Sigmoid colon (tissue), 7 donors: ENCODE measurements around the gene UBASH3A. TPM values are rescaled to one million over a fixed set of nuclear protein-coding genes. Genes with fewer than 3 reads are reported as not detected.

Experiments
- DNase-seq: peaks from one replicate; pipeline ENCODE4 v3.0.0-alpha.2; 2019
- H3K27ac ChIP-seq, 4 donors: fragments of 200-600 bp; sonication (generic); one replicate each; pipeline ENCODE4 v1.5.1; 2016 to 2019; ENCODE audit warnings: mild to moderate bottlenecking in 1 of 4
- H3K27me3 ChIP-seq, 3 donors: fragments of 200-600 bp; sonication (generic); one replicate each; pipeline ENCODE4 v1.5.1; 2019; ENCODE audit warnings: mild to moderate bottlenecking in 1 of 3
- H3K36me3 ChIP-seq, 4 donors: fragments of 200-600 bp; sonication (generic); one replicate each; pipeline ENCODE4 v1.5.1; 2016 to 2019
- H3K4me1 ChIP-seq, 4 donors: fragments of 200-600 bp; sonication (generic); one replicate each; pipeline ENCODE4 v1.5.1; 2017 to 2019
- H3K4me3 ChIP-seq, 4 donors: fragments of 200-600 bp; sonication (generic); one replicate each; pipeline ENCODE4 v1.5.1; 2017 to 2019; ENCODE audit warnings: mild to moderate bottlenecking in 2 of 4, moderate library complexity in 1 of 4
- H3K9me3 ChIP-seq, 4 donors: fragments of 200-600 bp in 3 of 4; sonication (generic) in 3 of 4; one replicate each; pipeline versions ENCODE4 v1.5.1 to v1.6.1; 2013 to 2019
- CTCF ChIP-seq, 4 experiments: fragments of 450-650 bp in 3 of 4; fragments of 200-600 bp in 1 of 4; IDR thresholded peaks; one replicate each; pipeline ENCODE4 v1.5.1; 2016 to 2019; ENCODE audit warnings: antibody characterized with exemption in 4 of 4, mild to moderate bottlenecking in 3 of 4, moderate library complexity in 2 of 4
- EP300 ChIP-seq, 4 donors: sonication (generic); formaldehyde crosslinking; IDR thresholded peaks; one replicate each; pipeline ENCODE4 v1.6.1; 2017; ENCODE audit warnings: antibody characterized with exemption in 4 of 4
- POLR2A ChIP-seq, 2 donors: fragments of 450-650 bp; IDR thresholded peaks; one replicate each; pipeline ENCODE4 v1.6.1; 2016; ENCODE audit warnings: antibody characterized with exemption in 2 of 2, mild to moderate bottlenecking in 2 of 2, moderate library complexity in 2 of 2
- POLR2AphosphoS5 ChIP-seq, 4 donors: sonication (generic); formaldehyde crosslinking; IDR thresholded peaks; one replicate each; pipeline ENCODE4 v1.6.1; 2017; ENCODE audit warnings: antibody characterized with exemption in 4 of 4
- WGBS, 2 donors: extraction: QIAGEN DNeasy Blood & Tissue Kit; methylation state at CpG; one replicate each; pipeline ENCODE4 v1.1.7; 2013; 5-methylcytosine and 5-hydroxymethylcytosine counted together
- intact Hi-C: fragments of 100-400 bp; cut with DNase I; formaldehyde crosslinking; loops from one replicate; pipeline ENCODE4 v1.15.1; 2023
- polyA plus RNA-seq, 3 donors: library from polyadenylated mRNA; stranded (reverse); fragments of 200-250 nt; gene quantifications; one replicate each; pipeline ENCODE4 v1.2.3, GENCODE V29; 2013
- total RNA-seq, 4 donors: library from RNA; depleted of rRNA; stranded (reverse); fragments of >200 nt; gene quantifications; one replicate each; pipeline ENCODE4 v1.1.0, GENCODE V29; 2016
- donor health status: healthy with polysubstance abuse.
- donor health status: Bipolar disorder and iron deficiency.
- donor health status: healthy.

Gene UBASH3A
- total and polyA plus RNA-seq, 7 donors: 3.9 TPM; not detected in 6

- 56 to 66% methylated on average over 7 of the region's 7 CpGs for WGBS, 2 donors
- Histone ChIP-seq H3K36me3 (no peaks in the 10 kb centered on the region), H3K4me1 (no peaks in the 10 kb centered on the region), H3K27me3 (peaks cover 0 to 23% (median 0%) of the 10 kb centered on the region in 3 donors), H3K4me3 (no peak overlapping the region), H3K27ac (no peak overlapping the region), H3K9me3 (no peaks in the 10 kb centered on the region)
- TF ChIP-seq POLR2A (IDR thresholded peaks at IDR 0.05): no peak
- TF ChIP-seq EP300 (IDR thresholded peaks at IDR 0.05): no peak
- TF ChIP-seq CTCF (IDR thresholded peaks at IDR 0.05): no peak
- no peak for TF ChIP-seq POLR2AphosphoS5 (IDR thresholded peaks at IDR 0.05)
- DNase-seq: no peak
- intact Hi-C loops: no loop called here
Measured at GRCh38 chr21:42411197-42411869, 7.6 kb downstream of the UBASH3A start.

GRCh38 chr21:42411891-42412635 is 8.4 kb downstream of the UBASH3A start:
- Histone ChIP-seq H3K9me3 (no peaks in the 10 kb centered on the region), H3K4me1 (no peaks in the 10 kb centered on the region), H3K36me3 (no peaks in the 10 kb centered on the region), H3K4me3 (no peak overlapping the region), H3K27me3 (peaks cover 0 to 24% (median 0%) of the 10 kb centered on the region in 3 donors), H3K27ac (no peak overlapping the region)
- peak; percentile 44 for DNase-seq
- TF ChIP-seq CTCF (IDR thresholded peaks at IDR 0.05) (no peak), POLR2A (IDR thresholded peaks at IDR 0.05) (no peak), POLR2AphosphoS5 (IDR thresholded peaks at IDR 0.05) (no peak), EP300 (IDR thresholded peaks at IDR 0.05) (no peak)
- 72 to 77% methylated on average over 21 of the region's 21 CpGs for WGBS, 2 donors
- intact Hi-C loops: no loop called here

- WGBS, 2 donors: 69 to 83% methylated on average over 5 of the region's 5 CpGs
- no peaks in the 10 kb centered on the region for H3K36me3 ChIP-seq
- H3K27ac ChIP-seq: no peak overlapping the region
- H3K9me3 ChIP-seq: no peaks in the 10 kb centered on the region
- H3K4me1 ChIP-seq: no peaks in the 10 kb centered on the region
- intact Hi-C loops: no loop called here
- H3K27me3 ChIP-seq: peaks cover 0 to 26% (median 0%) of the 10 kb centered on the region in 3 donors
- TF ChIP-seq CTCF (IDR thresholded peaks at IDR 0.05) (no peak), EP300 (IDR thresholded peaks at IDR 0.05) (no peak)
- no peak for DNase-seq
- H3K4me3 ChIP-seq: no peak overlapping the region
Measured at GRCh38 chr21:42412636-42412933, 8.9 kb downstream of the UBASH3A start.

GRCh38 chr21:42413093-42413492 is 9.4 kb downstream of the UBASH3A start:
- Histone ChIP-seq H3K9me3 (no peaks in the 10 kb centered on the region), H3K36me3 (no peaks in the 10 kb centered on the region), H3K4me3 (no peak overlapping the region), H3K27me3 (peaks cover 0 to 28% (median 1%) of the 10 kb centered on the region in 3 donors), H3K4me1 (no peaks in the 10 kb centered on the region), H3K27ac (no peak overlapping the region)
- no peak for DNase-seq
- TF ChIP-seq POLR2AphosphoS5 (IDR thresholded peaks at IDR 0.05) (no peak), EP300 (IDR thresholded peaks at IDR 0.05) (no peak), CTCF (IDR thresholded peaks at IDR 0.05) (no peak), POLR2A (IDR thresholded peaks at IDR 0.05) (no peak)
- WGBS, 2 donors: 91% methylated on average over 14 of the region's 14 CpGs
- intact Hi-C loops: no loop called here
